Measurements from ENCODE around the gene BCL7A.
"Not testable (repeated sequence)": the region's sequence is repeated elsewhere in the genome, so short reads cannot be mapped to it uniquely, and the experiment has no call there.

BCL7A gene

DNA sequence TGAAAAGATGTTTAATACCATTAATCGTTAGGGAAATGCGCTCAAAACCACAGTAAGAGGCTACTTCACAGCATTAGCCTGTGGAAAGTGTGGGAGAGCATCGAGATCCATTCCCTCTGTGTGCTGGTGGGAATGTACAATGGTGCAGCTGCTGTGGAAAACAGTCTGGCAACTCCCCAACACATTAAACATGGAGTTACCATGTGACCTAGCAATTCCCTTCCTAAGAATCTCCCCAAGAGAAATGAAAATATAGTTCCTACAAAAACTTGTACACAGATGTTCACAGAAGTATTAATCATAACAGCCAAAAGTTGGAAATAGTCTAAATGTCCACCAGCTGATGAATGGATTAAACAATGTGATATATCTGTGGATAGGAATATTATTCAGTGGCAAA lies 80.6 kb downstream of the BCL7A start:
- Histone ChIP-seq H3K4me1 (ENCODE audit: control insufficient read depth, insufficient read depth, low read length) (peaks cover 41% of the 10 kb centered on the region), H3K36me3 (ENCODE audit: control insufficient read depth, insufficient read depth, low read length) (no peaks in the 10 kb centered on the region), H3K27ac (ENCODE audit: low read depth, low read length) (no peak overlapping the region), H3K4me3 (ENCODE audit: low read depth, low read length) (no peak overlapping the region), H3K9ac (ENCODE audit: low read length) (no peak overlapping the region), H3K9me3 (ENCODE audit: control insufficient read depth, insufficient read depth, low read depth, low read length) (peaks cover 7% of the 10 kb centered on the region; the same call in 1 of the 2 replicates), H3K27me3 (ENCODE audit: control insufficient read depth, insufficient read depth, low read length) (no peaks in the 10 kb centered on the region)

DNA sequence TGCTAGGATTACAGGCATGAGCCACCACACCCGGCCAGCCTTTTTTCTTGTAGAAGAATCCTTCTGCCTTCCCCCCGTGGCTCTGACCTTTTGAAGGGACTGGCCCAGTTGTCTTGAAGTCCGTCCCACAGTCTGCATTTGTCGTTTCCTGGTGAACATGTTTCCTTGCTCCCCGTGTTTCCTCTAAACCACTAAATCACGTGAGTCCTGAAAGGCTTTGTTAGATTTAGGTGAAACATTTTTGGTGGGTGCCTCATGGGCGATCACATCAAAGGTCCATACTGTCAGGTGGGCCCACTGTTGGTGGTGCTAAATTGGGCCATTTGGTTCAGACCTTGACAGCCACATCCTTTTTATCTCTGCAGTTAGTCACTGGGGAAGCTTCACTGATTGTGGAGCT lies 83.2 kb downstream of the BCL7A start:
- no peaks in the 10 kb centered on the region for H3K27me3 ChIP-seq (ENCODE audit: control insufficient read depth, insufficient read depth, low read length)
- peaks cover 19% of the 10 kb centered on the region for H3K4me1 ChIP-seq (ENCODE audit: control insufficient read depth, insufficient read depth, low read length)
- no peak overlapping the region for H3K9ac ChIP-seq (ENCODE audit: low read length)
- no peaks in the 10 kb centered on the region for H3K36me3 ChIP-seq (ENCODE audit: control insufficient read depth, insufficient read depth, low read length)
- H3K4me3 ChIP-seq (ENCODE audit: low read depth, low read length): no peak overlapping the region
- no peak overlapping the region for H3K27ac ChIP-seq (ENCODE audit: low read depth, low read length)
- H3K9me3 ChIP-seq (ENCODE audit: control insufficient read depth, insufficient read depth, low read depth, low read length): peaks cover 7% of the 10 kb centered on the region; the same call in 1 of the 2 replicates

DNA sequence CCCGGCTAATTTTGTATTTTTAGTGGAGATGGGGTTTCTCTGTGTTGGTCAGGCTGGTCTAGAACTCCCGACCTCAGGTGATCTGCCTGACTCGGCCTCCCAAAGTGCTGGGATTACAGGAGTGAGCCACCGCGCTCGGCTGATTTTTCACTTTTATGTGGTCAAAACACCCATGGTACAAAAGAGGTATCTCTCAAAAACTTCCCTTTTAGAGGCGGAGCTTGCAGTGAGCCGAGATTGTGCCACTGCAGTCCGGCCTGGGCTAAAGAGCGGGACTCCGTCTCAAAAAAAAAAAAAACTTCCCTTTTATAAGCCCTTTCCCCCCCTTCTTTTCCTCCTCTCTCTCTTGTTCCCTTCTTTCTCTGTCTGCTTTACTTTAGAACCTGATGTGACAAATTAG lies 83.8 kb downstream of the BCL7A start:
- not testable (repeated sequence) for H3K36me3 ChIP-seq (ENCODE audit: control insufficient read depth, insufficient read depth, low read length); H3K4me3 ChIP-seq (ENCODE audit: low read depth, low read length); H3K27ac ChIP-seq (ENCODE audit: low read depth, low read length); H3K9me3 ChIP-seq (ENCODE audit: control insufficient read depth, insufficient read depth, low read depth, low read length); H3K9ac ChIP-seq (ENCODE audit: low read length); H3K27me3 ChIP-seq (ENCODE audit: control insufficient read depth, insufficient read depth, low read length)
- peaks cover 12% of the 10 kb centered on the region for H3K4me1 ChIP-seq (ENCODE audit: control insufficient read depth, insufficient read depth, low read length)

DNA sequence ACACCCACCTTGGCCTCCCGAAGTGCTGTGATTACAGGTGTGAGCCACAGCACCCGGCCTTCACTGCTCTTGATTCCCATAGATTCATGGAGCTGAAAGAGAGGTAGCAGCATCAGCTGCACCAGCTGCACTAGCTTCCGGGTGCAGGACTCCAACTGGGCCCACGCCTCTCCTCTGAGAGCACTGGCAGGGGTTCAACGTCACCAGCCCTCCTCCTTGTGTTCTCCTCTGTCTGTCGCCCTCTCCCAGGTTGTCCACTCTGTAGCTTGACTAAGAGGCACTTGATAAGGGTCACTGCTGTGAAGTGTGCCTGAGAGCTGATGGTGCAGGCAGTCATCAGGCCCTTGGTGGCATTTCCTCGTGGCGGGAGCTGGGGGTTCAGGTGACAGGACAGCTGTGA lies 85.2 kb downstream of the BCL7A start:
- Histone ChIP-seq H3K9ac (ENCODE audit: low read length) (no peak overlapping the region), H3K4me3 (ENCODE audit: low read depth, low read length) (no peak overlapping the region), H3K27me3 (ENCODE audit: control insufficient read depth, insufficient read depth, low read length) (no peaks in the 10 kb centered on the region), H3K27ac (ENCODE audit: low read depth, low read length) (no peak overlapping the region), H3K36me3 (ENCODE audit: control insufficient read depth, insufficient read depth, low read length) (no peaks in the 10 kb centered on the region), H3K4me1 (ENCODE audit: control insufficient read depth, insufficient read depth, low read length) (peaks cover 14% of the 10 kb centered on the region; the same call in 1 of the 2 replicates), H3K9me3 (ENCODE audit: control insufficient read depth, insufficient read depth, low read depth, low read length) (peaks cover 5% of the 10 kb centered on the region; the same call in 1 of the 2 replicates)

DNA sequence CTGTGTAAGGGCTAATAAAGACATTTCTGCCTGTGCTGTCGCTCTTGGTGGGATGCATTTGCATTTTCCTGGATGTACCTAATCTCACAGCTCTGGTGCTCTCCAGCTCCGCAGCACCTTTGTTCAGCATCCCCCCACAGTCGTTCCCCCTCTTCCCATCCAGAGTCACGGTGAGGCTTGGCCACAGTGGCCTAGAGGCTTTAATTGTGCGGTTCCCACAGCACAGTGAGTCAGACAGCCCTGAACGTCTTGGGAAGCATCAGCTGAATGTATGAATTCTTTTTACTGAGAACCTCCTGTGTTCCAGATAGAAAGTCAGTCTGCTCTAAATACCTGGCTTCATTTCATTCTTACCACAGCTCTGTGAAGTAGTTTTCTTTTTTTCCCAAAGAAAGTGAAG lies 85.6 kb downstream of the BCL7A start:
- Histone ChIP-seq H3K27me3 (ENCODE audit: control insufficient read depth, insufficient read depth, low read length) (no peaks in the 10 kb centered on the region), H3K4me3 (ENCODE audit: low read depth, low read length) (no peak overlapping the region), H3K36me3 (ENCODE audit: control insufficient read depth, insufficient read depth, low read length) (no peaks in the 10 kb centered on the region), H3K9ac (ENCODE audit: low read length) (no peak overlapping the region), H3K4me1 (ENCODE audit: control insufficient read depth, insufficient read depth, low read length) (peaks cover 14% of the 10 kb centered on the region; the same call in 1 of the 2 replicates), H3K9me3 (ENCODE audit: control insufficient read depth, insufficient read depth, low read depth, low read length) (0 out of 2 replicates have a peak, but pooled peaks cover 3% of the 10 kb centered on the region), H3K27ac (ENCODE audit: low read depth, low read length) (no peak overlapping the region)

DNA sequence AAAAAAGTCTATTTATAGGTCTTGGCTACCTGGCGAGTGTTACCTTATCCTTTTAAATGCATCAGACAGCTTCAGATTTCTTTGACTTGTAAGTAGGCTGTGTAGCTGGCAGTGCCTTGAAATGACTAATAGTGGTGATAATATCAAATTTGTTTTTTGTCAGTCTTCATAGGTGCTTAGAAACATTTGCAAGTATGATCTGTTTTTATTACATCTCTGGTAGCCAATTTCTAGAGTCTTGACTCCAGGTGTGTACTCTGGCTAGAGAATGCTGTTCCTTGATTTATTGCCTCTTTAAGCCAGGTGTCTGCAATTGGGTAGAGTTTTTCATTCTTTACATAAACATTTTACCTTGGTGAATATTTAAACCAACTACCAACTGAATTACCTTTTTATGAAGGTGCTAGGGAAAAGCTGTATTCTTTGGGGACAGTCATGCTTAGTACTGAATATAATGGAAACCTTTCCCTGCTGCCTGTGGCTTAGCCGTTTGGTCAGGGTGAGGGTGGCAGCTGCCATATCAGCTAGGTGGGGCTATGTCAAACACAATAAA lies 89.5 kb downstream of the BCL7A start:
- Histone ChIP-seq H3K36me3 (ENCODE audit: control insufficient read depth, insufficient read depth, low read length) (no peaks in the 10 kb centered on the region), H3K27ac (ENCODE audit: low read depth, low read length) (no peak overlapping the region), H3K4me3 (ENCODE audit: low read depth, low read length) (no peak overlapping the region), H3K27me3 (ENCODE audit: control insufficient read depth, insufficient read depth, low read length) (no peaks in the 10 kb centered on the region), H3K9me3 (ENCODE audit: control insufficient read depth, insufficient read depth, low read depth, low read length) (no peaks in the 10 kb centered on the region), H3K4me1 (ENCODE audit: control insufficient read depth, insufficient read depth, low read length) (peaks cover 10% of the 10 kb centered on the region; the same call in 1 of the 2 replicates), H3K9ac (ENCODE audit: low read length) (no peak overlapping the region)
